Trophoblast cell (in vitro differentiated cells and primary cell): Measurements from ENCODE around the gene CTBS.
A peak's percentile ranks its signal among the peaks of the same experiment; 100 is the strongest.

Experiments used
- DNase-seq, 2 donors: peaks; one replicate each; pipeline ENCODE4 v3.0.0-alpha.2; 2016
- H2AFZ ChIP-seq: 2 replicates; pipeline ENCODE4 v1.6.1; 2013; ENCODE audit warnings: low read length, moderate library complexity, mild to moderate bottlenecking; ENCODE audit not compliant: insufficient read depth, poor library complexity
- H2AK5ac ChIP-seq: 2 replicates; pipeline ENCODE4 v1.6.1; 2013; ENCODE audit warnings: mild to moderate bottlenecking, low read length
- H2BK120ac ChIP-seq: 2 replicates; pipeline ENCODE4 v1.6.1; 2013; ENCODE audit warnings: low read length, mild to moderate bottlenecking, moderate library complexity; ENCODE audit not compliant: insufficient read depth, poor library complexity
- H2BK12ac ChIP-seq: 2 replicates; pipeline ENCODE4 v1.6.1; 2013; ENCODE audit warnings: mild to moderate bottlenecking, low read length, moderate library complexity
- H2BK5ac ChIP-seq: 2 replicates; pipeline ENCODE4 v1.6.1; 2013; ENCODE audit warnings: low read length, low read depth, moderate library complexity, mild to moderate bottlenecking; ENCODE audit not compliant: poor library complexity
- H3K14ac ChIP-seq: 2 replicates; pipeline ENCODE4 v1.6.1; 2013; ENCODE audit warnings: mild to moderate bottlenecking, low read length
- H3K18ac ChIP-seq: 2 replicates; pipeline ENCODE4 v1.6.1; 2013; ENCODE audit warnings: mild to moderate bottlenecking, low read length
- H3K23ac ChIP-seq: 2 replicates; pipeline ENCODE4 v1.6.1; 2013; ENCODE audit warnings: low read length
- H3K27ac ChIP-seq: 2 replicates; pipeline ENCODE4 v1.5.1; 2013; ENCODE audit warnings: low read depth, mild to moderate bottlenecking, inconsistent platforms, low read length, moderate library complexity
- H3K27me3 ChIP-seq: 2 replicates; pipeline ENCODE4 v1.6.1; 2013; ENCODE audit warnings: inconsistent platforms, mild to moderate bottlenecking, low read length, moderate library complexity; ENCODE audit not compliant: insufficient read depth
- H3K36me3 ChIP-seq, 2 experiments: 1 replicate in 1 of 2; 2 replicates in 1 of 2; pipeline ENCODE4 v1.6.1; 2013; ENCODE audit warnings: low read length in 2 of 2, mild to moderate bottlenecking in 2 of 2, moderate library complexity in 1 of 2; ENCODE audit not compliant: insufficient read depth in 2 of 2, control insufficient read depth in 1 of 2
- H3K4ac ChIP-seq: 2 replicates; pipeline ENCODE4 v1.6.1; 2013; ENCODE audit warnings: low read depth, mild to moderate bottlenecking, low read length, moderate library complexity
- H3K4me1 ChIP-seq, 2 experiments: 1 replicate in 1 of 2; 2 replicates in 1 of 2; pipeline ENCODE4 v1.6.1; 2013; ENCODE audit warnings: low read length in 2 of 2, mild to moderate bottlenecking in 2 of 2, moderate library complexity in 1 of 2; ENCODE audit not compliant: insufficient read depth in 2 of 2, control insufficient read depth in 1 of 2
- H3K4me2 ChIP-seq: 2 replicates; pipeline ENCODE4 v1.6.1; 2013; ENCODE audit warnings: inconsistent platforms, mild to moderate bottlenecking, low read length, moderate library complexity
- H3K4me3 ChIP-seq: 2 replicates; pipeline ENCODE4 v1.5.1; 2013; ENCODE audit warnings: mild to moderate bottlenecking, low read depth, low read length, inconsistent platforms
- H3K79me1 ChIP-seq: one replicate; pipeline ENCODE4 v1.6.1; 2013; ENCODE audit warnings: low read length
- H3K79me2 ChIP-seq: 2 replicates; pipeline ENCODE4 v1.6.1; 2013; ENCODE audit warnings: low read length, mild to moderate bottlenecking; ENCODE audit not compliant: control insufficient read depth, insufficient read depth, poor library complexity
- H3K9ac ChIP-seq: 2 replicates; pipeline ENCODE4 v1.6.1; 2013; ENCODE audit warnings: mild to moderate bottlenecking, low read length
- H3K9me3 ChIP-seq: 2 replicates; pipeline ENCODE4 v1.6.1; 2013; ENCODE audit warnings: low read depth, mild to moderate bottlenecking, control low read depth, inconsistent platforms, low read length; ENCODE audit not compliant: insufficient read depth
- H4K12ac ChIP-seq: 2 replicates; pipeline ENCODE4 v1.6.1; 2013; ENCODE audit warnings: low read depth, mild to moderate bottlenecking, low read length, moderate library complexity
- H4K8ac ChIP-seq: 2 replicates; pipeline ENCODE4 v1.6.1; 2013; ENCODE audit warnings: low read depth, mild to moderate bottlenecking, low read length, moderate library complexity
- H4K91ac ChIP-seq: one replicate; pipeline ENCODE4 v1.6.1; 2013; ENCODE audit warnings: low read depth, mild to moderate bottlenecking, low read length, moderate library complexity
- WGBS: extraction: QIAGEN DNeasy Blood & Tissue Kit; methylation state at CpG from one replicate; pipeline ENCODE4 v1.1.7; 2013; ENCODE audit warnings: missing lambda C conversion rate; ENCODE audit not compliant: insufficient read length, insufficient coverage; ENCODE audit errors: extremely low coverage; 5-methylcytosine and 5-hydroxymethylcytosine counted together

CTBS gene

DNA sequence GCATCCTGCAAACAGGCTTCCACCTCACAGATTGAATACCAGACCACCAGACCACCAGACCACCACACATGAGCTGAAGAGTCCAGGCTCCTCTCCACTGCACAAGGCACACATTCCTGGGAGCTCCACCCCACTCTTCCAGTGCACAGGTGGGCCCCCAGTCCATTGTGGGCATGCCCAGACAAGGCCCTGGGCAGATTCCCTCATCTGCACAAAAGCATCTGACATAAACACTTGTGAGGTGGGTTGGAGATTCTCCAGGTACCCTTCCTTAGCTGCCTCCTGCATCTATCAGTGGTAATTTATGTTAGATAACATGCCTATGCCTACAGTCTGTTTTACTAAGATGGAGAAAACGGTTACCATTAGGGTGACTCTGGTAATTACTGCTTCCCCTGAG, 11.6 kb upstream of the CTBS start:
- no CpG with 5 or more reads among the region's 1 CpG for WGBS
- peaks cover 2% of the 10 kb centered on the region for H3K79me2 ChIP-seq

GRCh38 chr1:84584126-84584525, 9.9 kb upstream of the CTBS start:
- peaks cover 7 to 14% of the 10 kb centered on the region in 2 experiments for H3K4me1 ChIP-seq
- no CpG with 5 or more reads among the region's 2 CpGs for WGBS
- DNase-seq, result no peak
- no peak overlapping the region for H2BK12ac ChIP-seq
- no peak overlapping the region for H3K23ac ChIP-seq
- H3K18ac ChIP-seq, result no peak overlapping the region
- peaks cover 2% of the 10 kb centered on the region for H3K79me2 ChIP-seq
- no peak overlapping the region for H3K27ac ChIP-seq
- no peaks in the 10 kb centered on the region for H3K27me3 ChIP-seq
- no peak overlapping the region for H3K4ac ChIP-seq
- H3K4me2 ChIP-seq, result no peak overlapping the region
- no peak overlapping the region for H2AFZ ChIP-seq
- H4K91ac ChIP-seq, result no peak overlapping the region
- H2AK5ac ChIP-seq, result no peak overlapping the region
- no peak overlapping the region for H3K4me3 ChIP-seq
- no peak overlapping the region for H3K14ac ChIP-seq
- no peak overlapping the region for H3K9ac ChIP-seq
- no peak overlapping the region for H4K12ac ChIP-seq
- H2BK5ac ChIP-seq, result peak overlapping the region; percentile 39
- no peaks in the 10 kb centered on the region for H3K36me3 ChIP-seq
- H2BK120ac ChIP-seq, result no peak overlapping the region
- H4K8ac ChIP-seq, result no peak overlapping the region
- peaks cover 2% of the 10 kb centered on the region for H3K9me3 ChIP-seq
- peaks cover 5% of the 10 kb centered on the region for H3K79me1 ChIP-seq

More for the DNA sequence above, 11.6 kb upstream of the CTBS start:
- Histone ChIP-seq H3K27ac (no peak overlapping the region), H3K79me1 (peaks cover 5% of the 10 kb centered on the region), H2BK5ac (peak overlapping the region; percentile 35), H4K12ac (no peak overlapping the region), H3K9me3 (peaks cover 2% of the 10 kb centered on the region), H3K4ac (no peak overlapping the region), H3K18ac (no peak overlapping the region), H3K4me3 (no peak overlapping the region), H3K23ac (no peak overlapping the region), H3K14ac (no peak overlapping the region), H3K27me3 (no peaks in the 10 kb centered on the region), H2BK120ac (no peak overlapping the region), H2BK12ac (no peak overlapping the region), H2AFZ (no peak overlapping the region), H4K91ac (peak overlapping the region; percentile 82), H3K4me2 (no peak overlapping the region), H2AK5ac (no peak overlapping the region), H3K9ac (no peak overlapping the region), H4K8ac (no peak overlapping the region), H3K36me3 (no peaks in the 10 kb centered on the region), H3K4me1 (peaks cover 7 to 14% of the 10 kb centered on the region in 2 experiments)
- no peak for DNase-seq

GRCh38 chr1:84583648-84584047, 9.4 kb upstream of the CTBS start:
- Histone ChIP-seq H2AK5ac (peak overlapping the region; percentile 44), H3K79me1 (peaks cover 5% of the 10 kb centered on the region), H3K18ac (no peak overlapping the region), H3K4me1 (peaks cover 7 to 14% of the 10 kb centered on the region in 2 experiments), H3K79me2 (peaks cover 2% of the 10 kb centered on the region), H3K4me2 (no peak overlapping the region), H3K27me3 (no peaks in the 10 kb centered on the region), H3K9ac (no peak overlapping the region), H4K8ac (peak overlapping the region; percentile 27), H3K36me3 (no peaks in the 10 kb centered on the region), H3K4ac (no peak overlapping the region), H2BK12ac (no peak overlapping the region), H2BK5ac (peak overlapping the region; percentile 39), H3K4me3 (no peak overlapping the region), H2BK120ac (no peak overlapping the region), H3K9me3 (peaks cover 2% of the 10 kb centered on the region), H2AFZ (peak overlapping the region; percentile 45), H3K14ac (no peak overlapping the region), H3K27ac (peak overlapping the region; percentile 7), H4K91ac (peak overlapping the region; percentile 53), H3K23ac (no peak overlapping the region), H4K12ac (no peak overlapping the region)
- no peak for DNase-seq
- no CpG with 5 or more reads among the region's 10 CpGs for WGBS

GRCh38 chr1:84582802-84583587, 8.8 kb upstream of the CTBS start:
- H3K4me3 ChIP-seq, result no peak overlapping the region
- no peak overlapping the region for H2BK5ac ChIP-seq
- H2BK12ac ChIP-seq, result no peak overlapping the region
- no peak for DNase-seq
- H3K4me1 ChIP-seq, result peaks cover 7 to 14% of the 10 kb centered on the region in 2 experiments
- no peak overlapping the region for H3K4ac ChIP-seq
- peaks cover 5% of the 10 kb centered on the region for H3K79me1 ChIP-seq
- H3K27me3 ChIP-seq, result no peaks in the 10 kb centered on the region
- no peak overlapping the region for H4K91ac ChIP-seq
- no peaks in the 10 kb centered on the region for H3K36me3 ChIP-seq
- no peak overlapping the region for H3K14ac ChIP-seq
- no peak overlapping the region for H3K9ac ChIP-seq
- H4K8ac ChIP-seq, result no peak overlapping the region
- H3K23ac ChIP-seq, result no peak overlapping the region
- H2BK120ac ChIP-seq, result no peak overlapping the region
- peaks cover 2% of the 10 kb centered on the region for H3K9me3 ChIP-seq
- peaks cover 2% of the 10 kb centered on the region for H3K79me2 ChIP-seq
- no peak overlapping the region for H3K4me2 ChIP-seq
- H4K12ac ChIP-seq, result no peak overlapping the region
- no peak overlapping the region for H2AK5ac ChIP-seq
- H3K27ac ChIP-seq, result no peak overlapping the region
- H3K18ac ChIP-seq, result no peak overlapping the region
- no peak overlapping the region for H2AFZ ChIP-seq
- WGBS, result no CpG with 5 or more reads among the region's 7 CpGs
